HG02884 (cell line): ENCODE measurements around the gene NSF.
"Not testable (repeated sequence)": the region's sequence is repeated elsewhere in the genome, so short reads cannot be mapped to it uniquely, and the experiment has no call there.

Source experiments
- ATAC-seq: cut with Tn5 transposase; IDR thresholded peaks from one replicate; pipeline ENCODE4 v1.9.1; 2021; ENCODE audit warnings: mild to moderate bottlenecking, moderate library complexity; ENCODE audit not compliant: unreplicated experiment

Gene NSF

GRCh38 chr17:46590157-46591146 lies at the start of gene NSF:
Gene NSF (plus strand): TSS chr17:46590669. CDS start chr17:46590776, 107 bp downstream.
- peak; percentile 61 for ATAC-seq

- ATAC-seq, result not testable (repeated sequence)
Measured at GRCh38 chr17:46548607-46549006, 41.9 kb upstream of the NSF start.

GRCh38 chr17:46559155-46559554 lies 31.3 kb upstream of the NSF start:
- not testable (repeated sequence) for ATAC-seq

- ATAC-seq, result not testable (repeated sequence)
Measured at GRCh38 chr17:46560048-46560447, 30.4 kb upstream of the NSF start.

- ATAC-seq, result not testable (repeated sequence)
Measured at GRCh38 chr17:46566284-46566683, 24.2 kb upstream of the NSF start.

DNA sequence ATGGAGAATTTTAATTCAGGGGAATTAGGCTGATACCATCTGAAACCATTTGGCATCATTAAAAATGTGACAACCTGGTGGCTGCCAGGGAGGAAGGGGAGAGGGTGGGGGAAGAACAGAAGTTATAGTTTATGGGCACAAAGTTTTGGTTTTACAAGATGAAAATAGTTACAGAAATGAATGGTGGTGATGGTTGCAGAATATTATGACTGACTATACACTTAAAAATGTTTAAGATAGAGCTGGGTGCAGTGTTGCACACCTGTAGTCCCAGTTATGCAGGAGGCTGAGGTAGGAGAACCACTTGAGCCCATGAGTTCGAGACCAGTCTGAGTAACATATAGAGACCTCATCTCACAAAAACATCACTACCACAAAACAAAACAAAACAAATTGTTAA lies 23.5 kb upstream of the NSF start:
- ATAC-seq, result not testable (repeated sequence)

- not testable (repeated sequence) for ATAC-seq
Measured at GRCh38 chr17:46571796-46572195, 18.7 kb upstream of the NSF start.

DNA sequence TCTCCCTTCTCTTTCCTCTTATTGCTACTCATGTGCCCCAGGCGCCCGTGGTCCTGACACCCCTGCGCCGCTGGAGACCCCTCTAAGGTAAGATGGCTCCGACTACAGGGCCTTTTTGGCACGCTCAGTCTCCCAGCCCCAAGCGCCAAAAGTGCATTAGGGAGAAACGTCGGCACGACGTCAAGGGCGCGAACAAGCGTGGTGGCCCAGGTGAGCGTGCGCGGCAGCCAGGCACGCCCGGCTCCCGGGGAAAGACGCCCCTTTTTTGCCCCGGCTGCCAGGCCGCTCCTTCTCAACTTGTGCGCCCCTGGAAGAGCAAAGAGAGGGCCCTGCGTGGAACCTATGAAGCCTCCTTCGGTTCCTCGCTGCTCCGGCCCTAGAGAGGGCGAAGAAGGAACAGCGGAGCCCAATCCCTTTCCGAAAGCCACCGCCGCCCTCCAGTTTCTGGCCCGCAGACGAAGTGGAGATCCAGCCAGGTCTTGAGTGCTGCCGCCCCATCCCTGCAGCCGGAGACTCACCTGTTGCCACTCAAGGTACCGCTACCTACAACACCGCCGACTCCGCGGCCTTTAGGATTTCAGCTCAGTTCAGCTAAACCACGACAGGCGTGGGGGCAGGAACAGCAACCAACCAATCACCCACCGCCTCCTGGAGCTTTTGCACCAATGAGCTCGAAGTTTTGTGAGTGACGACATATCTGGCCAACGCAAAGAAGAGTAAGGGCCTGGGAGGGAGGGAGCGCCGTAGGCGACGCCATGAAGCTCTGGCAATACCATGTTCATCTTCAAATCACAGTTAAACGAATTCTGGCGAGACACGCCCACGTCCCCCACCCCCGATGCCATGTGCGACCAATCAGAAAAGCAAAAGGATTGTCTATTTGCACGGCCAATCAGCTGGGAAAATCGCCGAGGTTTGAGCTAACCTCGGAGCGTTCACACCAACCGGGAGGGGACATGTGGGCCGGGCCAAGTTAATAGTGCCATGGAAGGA lies 11.1 kb upstream of the NSF start, which contains the start of gene ARL17A:
TSS of gene ARL17A (minus strand) at position 609 of the 993 bp plus-strand sequence. CDS start 3,369 bp downstream, outside the sequence.
- ATAC-seq, result peak; percentile 80

GRCh38 chr17:46580082-46580481 lies 10.4 kb upstream of the NSF start:
- not testable (repeated sequence) for ATAC-seq

- ATAC-seq, result not testable (repeated sequence)
Measured at GRCh38 chr17:46585444-46585843, 5.0 kb upstream of the NSF start.

- not testable (repeated sequence) for ATAC-seq
Measured at GRCh38 chr17:46591332-46591731, 863 bp downstream of the NSF start.

DNA sequence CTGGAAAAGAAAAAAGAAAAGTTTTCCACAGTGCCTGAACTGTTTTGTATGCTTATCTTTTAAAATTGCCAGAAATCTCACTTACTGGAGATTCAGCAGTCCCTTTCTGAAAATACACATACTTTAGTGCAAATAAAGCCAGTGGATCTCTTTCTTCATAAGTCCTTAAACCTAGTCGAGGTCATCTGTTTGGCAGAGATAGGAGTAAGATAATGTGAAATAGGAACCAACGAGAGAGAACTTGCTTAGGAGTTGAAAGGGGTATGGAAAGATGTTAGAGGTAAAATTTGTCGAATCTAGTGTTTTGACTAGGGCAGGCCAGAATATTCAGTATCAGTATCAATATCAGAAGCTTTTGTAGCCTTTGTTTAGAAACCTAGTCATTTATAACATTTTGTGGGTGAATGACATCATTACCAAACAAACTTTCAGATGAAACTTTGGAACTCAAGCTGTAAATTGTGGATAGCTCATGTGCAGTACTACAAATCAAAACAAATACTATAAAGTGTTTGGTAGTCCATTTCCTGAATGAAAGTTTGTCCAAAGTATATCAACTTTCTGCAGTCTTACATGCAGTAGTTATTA lies 8.0 kb downstream of the NSF start:
- not testable (repeated sequence) for ATAC-seq

- not testable (repeated sequence) for ATAC-seq
Measured at GRCh38 chr17:46600767-46601166, 10.3 kb downstream of the NSF start.

DNA sequence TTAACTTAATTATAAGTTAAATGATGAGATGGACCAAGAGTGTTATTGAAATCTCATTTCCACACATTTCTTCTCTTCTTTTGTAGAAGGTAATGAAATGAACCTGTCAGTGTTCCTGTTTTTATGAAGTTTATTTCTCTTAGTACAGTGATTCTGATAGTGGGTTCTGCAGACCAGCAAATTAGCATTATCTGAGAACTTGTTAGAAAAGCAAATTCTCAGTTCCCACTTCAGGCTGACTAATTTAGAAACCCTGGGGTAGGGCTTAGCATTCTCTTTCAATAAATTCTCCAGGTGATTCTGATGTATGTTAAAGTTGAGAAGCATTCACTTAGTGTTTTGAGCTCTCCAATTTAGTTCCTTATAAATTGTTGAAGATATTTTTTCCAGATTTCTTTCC lies 12.7 kb downstream of the NSF start:
- ATAC-seq, result not testable (repeated sequence)

GRCh38 chr17:46611304-46611703 lies 20.8 kb downstream of the NSF start:
- not testable (repeated sequence) for ATAC-seq

- not testable (repeated sequence) for ATAC-seq
Measured at GRCh38 chr17:46613876-46614275, 23.4 kb downstream of the NSF start.

GRCh38 chr17:46617121-46617520 lies 26.7 kb downstream of the NSF start:
- ATAC-seq, result not testable (repeated sequence)

GRCh38 chr17:46618975-46619374 lies 28.5 kb downstream of the NSF start:
- not testable (repeated sequence) for ATAC-seq

DNA sequence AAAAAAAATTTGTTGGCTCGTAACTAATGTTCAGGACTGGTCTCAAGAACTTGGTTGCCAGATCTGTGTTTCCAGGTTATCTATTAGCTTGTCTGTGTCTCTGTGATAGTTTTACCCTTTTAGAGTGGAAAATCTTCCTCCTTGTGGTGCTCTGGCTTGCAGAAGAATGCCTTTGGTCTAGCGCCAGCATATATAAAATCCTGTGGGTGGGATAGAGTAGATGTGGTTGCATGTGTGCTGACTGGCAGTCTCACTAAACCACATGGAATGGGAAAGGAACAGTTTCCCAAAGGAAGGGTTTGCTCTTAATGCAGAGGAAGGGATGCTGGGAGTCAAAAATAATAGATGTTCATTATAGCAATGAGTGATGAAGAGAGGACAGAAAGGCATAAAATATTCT lies 33.3 kb downstream of the NSF start:
- not testable (repeated sequence) for ATAC-seq

- not testable (repeated sequence) for ATAC-seq
Measured at GRCh38 chr17:46624726-46625125, 34.3 kb downstream of the NSF start.
